Measurements from ENCODE around the gene CYRIA.

GRCh38 chr2:16666449-16666801 lies 791 bp upstream of the CYRIA start:
- TF ChIP-seq CTCF (IDR thresholded peaks at IDR 0.05; ENCODE audit: low read length) = no peak
- TF ChIP-seq EZH2 (IDR thresholded peaks at IDR 0.05; ENCODE audit: borderline replicate concordance, low read length) = no peak
